H1 (cell line): Measurements from ENCODE around the gene ARMC12. TPM values are rescaled to one million over a fixed set of nuclear protein-coding genes. Genes with fewer than 3 reads are reported as not detected.
A peak's percentile ranks its signal among the peaks of the same experiment; 100 is the strongest.

Experiments
- CTCF ChIA-PET: fragments of 300-600 bp; sonication (Branson Sonifier 250); formaldehyde crosslinking; loops from one replicate; lab custom pipeline; 2021; ENCODE audit not compliant: partially characterized antibody; lab: Charles Lee
- POLR2A ChIA-PET: fragments of 300-600 bp; sonication (Branson Sonifier 250); formaldehyde crosslinking; loops from one replicate; lab custom pipeline; 2021; ENCODE audit warnings: inconsistent platforms; ENCODE audit not compliant: partially characterized antibody; lab: Charles Lee
- DNase-seq, 2 experiments: peaks; one replicate each; pipeline versions ENCODE4 v3.0.0 to v3.0.0-alpha.2; 2010 to 2022; ENCODE audit warnings: low spot score in 2 of 2, low read depth in 1 of 2, mixed read lengths in 1 of 2
- FAIRE-seq: peaks from 2 replicates; lab custom pipeline; 2011; peaks lifted over from hg19 to GRCh38; lab: Jason Lieb, UNC
- H2AFZ ChIP-seq: 2 replicates; pipeline ENCODE4 v1.8.1; 2012; ENCODE audit warnings: low read length, inconsistent platforms
- H2AK5ac ChIP-seq: 2 replicates; pipeline ENCODE4 v1.6.1; 2013; ENCODE audit warnings: low read depth, low read length
- H2BK120ac ChIP-seq: replicated peaks from 2 replicates; pipeline ENCODE3; 2013; ENCODE audit warnings: low read depth, low read length, inconsistent platforms
- H2BK12ac ChIP-seq: 2 replicates; pipeline ENCODE4 v1.6.1; 2013; ENCODE audit warnings: low read depth, low read length
- H2BK15ac ChIP-seq: 2 replicates; pipeline ENCODE4 v1.6.1; 2013; ENCODE audit warnings: low read length
- H2BK20ac ChIP-seq: 2 replicates; pipeline ENCODE4 v1.6.1; 2013; ENCODE audit warnings: low read length
- H2BK5ac ChIP-seq: 2 replicates; pipeline ENCODE4 v1.6.1; 2013; ENCODE audit warnings: low read depth, low read length
- H3K14ac ChIP-seq: 2 replicates; pipeline ENCODE4 v1.6.1; 2013; ENCODE audit warnings: inconsistent platforms; ENCODE audit not compliant: insufficient read length
- H3K18ac ChIP-seq: 2 replicates; pipeline ENCODE4 v1.6.1; 2013; ENCODE audit warnings: low read length; ENCODE audit errors: extremely low read depth
- H3K23ac ChIP-seq: 2 replicates; pipeline ENCODE4 v1.6.1; 2013; ENCODE audit warnings: inconsistent platforms; ENCODE audit not compliant: insufficient read length
- H3K23me2 ChIP-seq: 2 replicates; pipeline ENCODE4 v1.6.1; 2013; ENCODE audit warnings: low read depth, low read length
- H3K27ac ChIP-seq: 2 replicates; pipeline ENCODE4 v1.6.1; 2011; ENCODE audit warnings: low read depth, low read length, inconsistent platforms
- H3K27me3 ChIP-seq, 4 experiments: replicated peaks in 1 of 4; 1 replicate in 1 of 4; 2 replicates in 3 of 4; pipeline versions ENCODE4 v1.6.1 to v1.8.1; 2011 to 2013; ENCODE audit warnings: low read length in 3 of 4, mild to moderate bottlenecking in 3 of 4, inconsistent platforms in 2 of 4, mixed read lengths in 2 of 4, moderate library complexity in 1 of 4; ENCODE audit not compliant: control insufficient read depth in 3 of 4, insufficient read depth in 3 of 4; ENCODE audit errors: extremely low read depth in 1 of 4
- H3K36me3 ChIP-seq, 4 experiments: 2 replicates each; pipeline versions ENCODE4 v1.6.1 to v1.8.1; 2011 to 2013; ENCODE audit warnings: mild to moderate bottlenecking in 4 of 4, low read length in 3 of 4, moderate library complexity in 2 of 4, control low read depth in 1 of 4, inconsistent platforms in 1 of 4; ENCODE audit not compliant: insufficient read depth in 4 of 4, control insufficient read depth in 2 of 4
- H3K4ac ChIP-seq: replicated peaks from 2 replicates; pipeline ENCODE3; 2013; ENCODE audit warnings: low read length, low read depth, mixed read lengths, inconsistent platforms; ENCODE audit not compliant: insufficient read length
- H3K4me1 ChIP-seq, 4 experiments: replicated peaks in 1 of 4; 1 replicate in 1 of 4; 2 replicates in 3 of 4; pipeline versions ENCODE4 v1.6.1 to v1.8.1; 2011 to 2013; ENCODE audit warnings: low read length in 3 of 4, inconsistent platforms in 2 of 4, mixed read lengths in 1 of 4; ENCODE audit not compliant: insufficient read depth in 4 of 4, control insufficient read depth in 3 of 4
- H3K4me2 ChIP-seq, 2 experiments: 2 replicates each; pipeline versions ENCODE4 v1.6.1 to v1.8.1; 2011 to 2013; ENCODE audit warnings: low read depth in 2 of 2, low read length in 2 of 2, control low read depth in 1 of 2, inconsistent platforms in 1 of 2, mild to moderate bottlenecking in 1 of 2; ENCODE audit not compliant: insufficient read depth in 1 of 2
- H3K4me3 ChIP-seq, 4 experiments: fragments of 200-600, 300-600 bp in 1 of 4; sonication (generic), shearing (Covaris generic), sonication (Bioruptor Twin) in 1 of 4; 2 replicates each; pipeline versions ENCODE4 v1.5.1 to v1.8.1; 2011 to 2016; ENCODE audit warnings: low read length in 4 of 4, low read depth in 3 of 4, control low read depth in 2 of 4, inconsistent platforms in 2 of 4, mild to moderate bottlenecking in 2 of 4, mixed read lengths in 1 of 4, moderate library complexity in 1 of 4; ENCODE audit not compliant: insufficient read depth in 2 of 4; ENCODE audit errors: extremely low read depth in 1 of 4
- H3K56ac ChIP-seq: replicated peaks from 2 replicates; pipeline ENCODE3; 2013; ENCODE audit warnings: low read depth, mild to moderate bottlenecking, mixed read lengths, low read length, inconsistent platforms; ENCODE audit not compliant: insufficient read length
- H3K79me1 ChIP-seq: 2 replicates; pipeline ENCODE4 v1.6.1; 2013; ENCODE audit warnings: low read depth, low read length, control low read depth
- H3K79me2 ChIP-seq, 2 experiments: 2 replicates each; pipeline versions ENCODE4 v1.6.1 to v1.8.1; 2012 to 2013; ENCODE audit warnings: low read length in 2 of 2, mild to moderate bottlenecking in 2 of 2, inconsistent platforms in 1 of 2; ENCODE audit not compliant: insufficient read depth in 2 of 2, control insufficient read depth in 1 of 2
- H3K9ac ChIP-seq, 4 experiments: replicated peaks in 1 of 4; 1 replicate in 1 of 4; 2 replicates in 3 of 4; pipeline versions ENCODE4 v1.6.1 to v1.8.1; 2011 to 2013; ENCODE audit warnings: low read depth in 3 of 4, low read length in 3 of 4, control low read depth in 2 of 4, mild to moderate bottlenecking in 2 of 4, moderate library complexity in 2 of 4, inconsistent platforms in 1 of 4; ENCODE audit errors: extremely low read depth in 1 of 4
- H3K9me3 ChIP-seq, 2 experiments: 2 replicates each; pipeline versions ENCODE4 v1.6.1 to v1.8.1; 2012 to 2013; ENCODE audit warnings: mild to moderate bottlenecking in 2 of 2, moderate library complexity in 2 of 2, control low read depth in 1 of 2, inconsistent platforms in 1 of 2, low read depth in 1 of 2, low read length in 1 of 2, mixed read lengths in 1 of 2; ENCODE audit not compliant: insufficient read depth in 2 of 2
- H4K20me1 ChIP-seq, 2 experiments: replicated peaks in 1 of 2; 2 replicates each; pipeline versions ENCODE3 to v1.8.1; 2011 to 2013; ENCODE audit warnings: inconsistent platforms in 2 of 2, low read length in 2 of 2, mild to moderate bottlenecking in 1 of 2; ENCODE audit not compliant: insufficient read depth in 2 of 2, control insufficient read depth in 1 of 2
- H4K5ac ChIP-seq: 2 replicates; pipeline ENCODE4 v1.6.1; 2013; ENCODE audit warnings: low read length, low read depth, mixed read lengths, inconsistent platforms; ENCODE audit not compliant: insufficient read length
- H4K8ac ChIP-seq: 2 replicates; pipeline ENCODE4 v1.8.0; 2013; ENCODE audit warnings: mild to moderate bottlenecking, moderate library complexity, low read length, inconsistent platforms; ENCODE audit not compliant: insufficient read depth; ENCODE audit errors: extremely low read depth
- H4K91ac ChIP-seq: replicated peaks from 2 replicates; pipeline ENCODE3; 2013; ENCODE audit warnings: low read length, mixed read lengths, inconsistent platforms; ENCODE audit not compliant: insufficient read length
- ATF2 ChIP-seq: IDR thresholded peaks from 2 replicates; pipeline ENCODE4 v1.6.1; 2012; ENCODE audit warnings: low read length, inconsistent platforms
- BCL11A ChIP-seq, 2 experiments: IDR thresholded peaks; one replicate each; pipeline ENCODE4 v1.6.1; 2011; ENCODE audit warnings: low read depth in 2 of 2, low read length in 2 of 2, mild to moderate bottlenecking in 2 of 2
- CREB1 ChIP-seq: IDR thresholded peaks from 2 replicates; pipeline ENCODE4 v1.6.1; 2012; ENCODE audit warnings: inconsistent platforms
- E2F6 ChIP-seq: IDR thresholded peaks from 2 replicates; pipeline ENCODE4 v1.6.1; 2012; ENCODE audit warnings: inconsistent platforms
- EP300 ChIP-seq, 2 experiments: IDR thresholded peaks; 1 replicate in 1 of 2; 2 replicates in 1 of 2; pipeline ENCODE4 v1.6.1; 2011 to 2012; ENCODE audit warnings: low read depth in 2 of 2, low read length in 2 of 2, mild to moderate bottlenecking in 2 of 2, borderline replicate concordance in 1 of 2, inconsistent platforms in 1 of 2, moderate library complexity in 1 of 2
- JUND ChIP-seq: IDR thresholded peaks from 2 replicates; pipeline ENCODE4 v1.6.1; 2011; ENCODE audit warnings: mild to moderate bottlenecking, improper control_type of control experiment, low read length
- KDM4A ChIP-seq: IDR thresholded peaks from one replicate; pipeline ENCODE4 v1.7.1; 2012; ENCODE audit warnings: low read depth, mild to moderate bottlenecking, moderate library complexity, low read length, inconsistent platforms; ENCODE audit not compliant: severe bottlenecking
- NANOG ChIP-seq: IDR thresholded peaks from 2 replicates; pipeline ENCODE4 v1.6.1; 2011; ENCODE audit warnings: low read length, low read depth, mild to moderate bottlenecking, inconsistent platforms; ENCODE audit not compliant: insufficient read depth, poor library complexity, severe bottlenecking
- RBBP5 ChIP-seq: IDR thresholded peaks from 2 replicates; pipeline ENCODE4 v1.7.1; 2012; ENCODE audit warnings: low read depth, mild to moderate bottlenecking, inconsistent platforms, low read length, moderate library complexity, borderline replicate concordance
- SRF ChIP-seq: IDR thresholded peaks from 2 replicates; pipeline ENCODE4 v1.6.1; 2011; ENCODE audit warnings: mild to moderate bottlenecking, low read depth, low read length, moderate library complexity
- WGBS, 2 experiments: shearing (Covaris generic) in 1 of 2; methylation state at CpG; one replicate each; pipeline versions ENCODE4 v1.1.6 to v1.1.7; 2013 to 2015; ENCODE audit warnings: low lambda C conversion rate in 2 of 2, mixed read lengths in 2 of 2, inconsistent platforms in 1 of 2, low coverage in 1 of 2, missing lambda C conversion rate in 1 of 2; ENCODE audit not compliant: insufficient replicate concordance in 2 of 2, insufficient coverage in 1 of 2, insufficient read length in 1 of 2; ENCODE audit errors: extremely low coverage in 1 of 2, missing lambda C conversion rate in 1 of 2; 5-methylcytosine and 5-hydroxymethylcytosine counted together
- polyA plus RNA-seq, 7 experiments: library from polyadenylated mRNA; depleted of rRNA in 3 of 7; stranded (reverse) in 5 of 7; unstranded in 2 of 7; fragments of >200 nt in 5 of 7; fragments of 200-250 nt in 2 of 7; gene quantifications; 1 replicate in 5 of 7; 2 replicates in 1 of 7; 4 replicates in 1 of 7; pipeline versions ENCODE4 v1.2.1 to v1.2.3, GENCODE V29; 2011 to 2013; ENCODE audit warnings: missing spikeins in 2 of 7, mixed read lengths in 2 of 7
- total RNA-seq: library from RNA; stranded (reverse); fragmentation: NEBNext Ultra II Directional; extraction: Animal tissue kit (Norgen Biotek cat#: 25700); gene quantifications from 2 replicates; pipeline ENCODE4 v1.2.1, GENCODE V29; 2021

Gene ARMC12
- total and polyA plus RNA-seq, 2 of the 8 experiments (the other 6 are each of a cell fraction or from before 2014, with no cell fraction given), result 0.86 to 3.7 TPM

- no peaks in the 10 kb centered on the region for H3K9me3 ChIP-seq
- WGBS, 2 experiments, result 81% methylated on average over 2 of the region's 2 CpGs; no CpG with 5 or more reads in 1 of the 2 experiments
- 0 out of 2 replicates have a peak overlapping the region, but pooled peaks have one; percentile 6 for H3K18ac ChIP-seq
- H3K23ac ChIP-seq, result no peak overlapping the region
- peak overlapping the region; percentile 68; the same call in 1 of the 2 replicates for H2BK5ac ChIP-seq
- H3K23me2 ChIP-seq, result no peaks in the 10 kb centered on the region
- peak overlapping the region; percentile 56 for H2BK20ac ChIP-seq
- H4K8ac ChIP-seq, result no peak overlapping the region
- no peak overlapping the region for H3K27ac ChIP-seq
- H3K79me1 ChIP-seq, result no peaks in the 10 kb centered on the region
- H3K56ac ChIP-seq, result no peak overlapping the region
- no peak overlapping the region for H3K14ac ChIP-seq
- ChIA-PET CTCF (interaction anchor here (0.6 to 2.3 kb wide), 11 partner anchors 16 to 388 kb away, joined by 3 to 8 read pairs (median 3); partner anchors contain the start of genes ARMC12 and FKBP5), POLR2A (interaction anchor here (0.6 to 2.7 kb wide), 6 partner anchors 11 to 160 kb away, joined by 3 to 16 read pairs (median 3); no protein-coding TSS in a partner anchor)
- peak overlapping the region; percentile 39 for H4K91ac ChIP-seq
- no peaks in the 10 kb centered on the region for H4K20me1 ChIP-seq
- peak overlapping the region; percentile 33; the same call in 1 of the 2 replicates for H2BK15ac ChIP-seq
- H3K36me3 ChIP-seq, result no peaks in the 10 kb centered on the region
- H3K4ac ChIP-seq, result no peak overlapping the region
- H3K27me3 ChIP-seq, result 0 out of 7 replicates have a peak, but pooled peaks cover 0 to 3% (median 0%) of the 10 kb centered on the region in 4 experiments
- FAIRE-seq (no peak), DNase-seq (no peak)
- no peak overlapping the region for H3K4me3 ChIP-seq
- H4K5ac ChIP-seq, result no peak overlapping the region
- H2BK12ac ChIP-seq, result 0 out of 2 replicates have a peak overlapping the region, but pooled peaks have one; percentile 95
- H3K9ac ChIP-seq, result no peak overlapping the region
- peak overlapping the region; percentile 92; the same call in 1 of the 2 replicates for H2AK5ac ChIP-seq
- H3K4me1 ChIP-seq, result peaks cover 14 to 40% (median 28%) of the 10 kb centered on the region in 4 experiments
- peak overlapping the region; percentile 33 for H2BK120ac ChIP-seq
- no peak overlapping the region for H3K4me2 ChIP-seq
- H3K79me2 ChIP-seq, result no peaks in the 10 kb centered on the region
- no peak overlapping the region for H2AFZ ChIP-seq
- TF ChIP-seq E2F6 (no peak), NANOG (no peak), SRF (no peak), BCL11A (IDR thresholded peaks at IDR 0.05; ENCODE audit: low read depth in 2 of 2, low read length in 2 of 2) (no peak), CREB1 (no peak), KDM4A (no peak), EP300 (IDR thresholded peaks at IDR 0.05; ENCODE audit: borderline replicate concordance in 1 of 2, low read depth in 2 of 2, low read length in 2 of 2) (no peak), RBBP5 (no peak), ATF2 (no peak), JUND (no peak)
Measured at GRCh38 chr6:35716798-35717197, 20.0 kb upstream of the ARMC12 start.
